ENCODE measurements around the gene MFAP3. TPM values are rescaled to one million over a fixed set of nuclear protein-coding genes. Genes with fewer than 3 reads are reported as not detected.

The MFAP3 gene
- total RNA-seq, 2 experiments from 2014 or later: 27.7 to 29.9 TPM

DNA sequence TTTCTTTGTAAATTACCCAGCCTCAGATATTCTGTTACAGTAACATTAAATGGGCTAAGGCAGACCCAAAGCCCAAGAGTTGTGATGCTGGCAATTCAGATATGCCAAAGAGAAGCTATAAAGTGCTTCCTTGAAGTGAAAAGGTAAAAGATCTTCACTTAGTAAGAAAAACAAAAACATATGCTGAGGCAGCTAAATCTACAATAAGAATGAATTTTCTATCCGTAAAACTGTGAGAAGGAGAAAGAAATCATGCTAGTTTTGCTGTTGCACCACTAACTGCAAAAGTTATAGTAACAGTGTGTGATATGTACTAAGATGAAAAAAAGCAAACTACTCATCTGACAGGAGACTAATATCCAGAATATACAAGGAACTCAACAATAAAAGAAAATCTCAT, 40.0 kb upstream of the MFAP3 start:
- no TSS peak for BruUV-seq (replicated peaks)
- no peaks in the 10 kb centered on the region for H3K79me2 ChIP-seq (ENCODE audit: insufficient read depth, low read depth, low read length)

DNA sequence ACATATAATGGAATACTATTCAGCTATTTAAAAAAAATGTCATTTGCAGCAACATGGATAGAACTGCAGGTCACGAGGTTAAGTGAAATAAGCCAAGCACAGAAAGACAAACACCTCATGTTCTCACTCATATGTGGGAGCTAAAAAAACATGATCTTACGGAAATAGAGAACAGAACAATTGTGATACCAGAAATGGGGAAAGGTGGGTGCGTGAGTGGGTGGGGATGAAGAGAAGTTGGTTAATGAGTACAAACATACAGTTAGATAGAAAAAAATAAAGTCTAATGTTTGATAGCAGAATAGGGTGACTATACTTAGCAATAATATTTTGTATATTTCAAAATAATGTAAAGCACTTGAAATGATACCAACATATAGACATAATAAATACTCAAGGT, 38.8 kb upstream of the MFAP3 start:
- intact Hi-C loops (cut with micrococcal nuclease; ENCODE audit: unreplicated experiment): no loop called here
- Histone ChIP-seq H3K4me1 (ENCODE audit: insufficient read depth, low read length, poor library complexity, severe bottlenecking) (no peaks in the 10 kb centered on the region), H3K27ac (ENCODE audit: low read depth, low read length, poor library complexity, severe bottlenecking) (no peak overlapping the region), H2AFZ (ENCODE audit: low read length) (no peak overlapping the region), H3K9me3 (ENCODE audit: low read length) (no peaks in the 10 kb centered on the region), H3K9me2 (ENCODE audit: insufficient read depth, low read length) (no peaks in the 10 kb centered on the region), H3K79me2 (ENCODE audit: insufficient read depth, low read depth, low read length) (no peaks in the 10 kb centered on the region), H3K4me3 (ENCODE audit: low read depth, low read length, poor library complexity, severe bottlenecking) (no peak overlapping the region), H4K20me1 (ENCODE audit: insufficient read depth, low read length) (no peaks in the 10 kb centered on the region), H3K4me2 (ENCODE audit: low read length) (no peak overlapping the region), H3K36me3 (ENCODE audit: insufficient read depth, low read length) (peaks cover 18% of the 10 kb centered on the region)
- TF ChIP-seq EZH2phosphoT487 (IDR thresholded peaks at IDR 0.05; ENCODE audit: borderline replicate concordance, low read depth, low read length): no peak
- TF ChIP-seq, protein P1, sequence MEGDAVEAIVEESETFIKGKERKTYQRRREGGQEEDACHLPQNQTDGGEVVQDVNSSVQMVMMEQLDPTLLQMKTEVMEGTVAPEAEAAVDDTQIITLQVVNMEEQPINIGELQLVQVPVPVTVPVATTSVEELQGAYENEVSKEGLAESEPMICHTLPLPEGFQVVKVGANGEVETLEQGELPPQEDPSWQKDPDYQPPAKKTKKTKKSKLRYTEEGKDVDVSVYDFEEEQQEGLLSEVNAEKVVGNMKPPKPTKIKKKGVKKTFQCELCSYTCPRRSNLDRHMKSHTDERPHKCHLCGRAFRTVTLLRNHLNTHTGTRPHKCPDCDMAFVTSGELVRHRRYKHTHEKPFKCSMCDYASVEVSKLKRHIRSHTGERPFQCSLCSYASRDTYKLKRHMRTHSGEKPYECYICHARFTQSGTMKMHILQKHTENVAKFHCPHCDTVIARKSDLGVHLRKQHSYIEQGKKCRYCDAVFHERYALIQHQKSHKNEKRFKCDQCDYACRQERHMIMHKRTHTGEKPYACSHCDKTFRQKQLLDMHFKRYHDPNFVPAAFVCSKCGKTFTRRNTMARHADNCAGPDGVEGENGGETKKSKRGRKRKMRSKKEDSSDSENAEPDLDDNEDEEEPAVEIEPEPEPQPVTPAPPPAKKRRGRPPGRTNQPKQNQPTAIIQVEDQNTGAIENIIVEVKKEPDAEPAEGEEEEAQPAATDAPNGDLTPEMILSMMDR (conservative IDR thresholded peaks at IDR 0.05; ENCODE audit: low read length): no peak
- CTCF ChIA-PET (ENCODE audit: unreplicated experiment): no interaction called here
- DNase-seq (ENCODE audit: low spot score): no peak
- BruUV-seq (replicated peaks): no TSS peak
- POLR2A ChIA-PET: no interaction called here

More for the DNA sequence above, 40.0 kb upstream of the MFAP3 start:
- Histone ChIP-seq H3K9me2 (ENCODE audit: insufficient read depth, low read length) (no peaks in the 10 kb centered on the region), H3K4me2 (ENCODE audit: low read length) (no peak overlapping the region), H3K9me3 (ENCODE audit: low read length) (no peaks in the 10 kb centered on the region), H3K36me3 (ENCODE audit: insufficient read depth, low read length) (peaks cover 26% of the 10 kb centered on the region), H3K4me1 (ENCODE audit: insufficient read depth, low read length, poor library complexity, severe bottlenecking) (no peaks in the 10 kb centered on the region), H4K20me1 (ENCODE audit: insufficient read depth, low read length) (no peaks in the 10 kb centered on the region), H3K27ac (ENCODE audit: low read depth, low read length, poor library complexity, severe bottlenecking) (no peak overlapping the region), H3K4me3 (ENCODE audit: low read depth, low read length, poor library complexity, severe bottlenecking) (no peak overlapping the region), H2AFZ (ENCODE audit: low read length) (no peak overlapping the region)
- CTCF ChIA-PET (ENCODE audit: unreplicated experiment): no interaction called here
- intact Hi-C loops (cut with micrococcal nuclease; ENCODE audit: unreplicated experiment): no loop called here
- no peak for DNase-seq (ENCODE audit: low spot score)
- POLR2A ChIA-PET: interaction anchor here (0.7 kb wide), 1 partner anchor 440 kb away, joined by 3 read pairs; no protein-coding TSS in a partner anchor
- no peak for TF ChIP-seq EZH2phosphoT487 (IDR thresholded peaks at IDR 0.05; ENCODE audit: borderline replicate concordance, low read depth, low read length)
- TF ChIP-seq, protein P1 (conservative IDR thresholded peaks at IDR 0.05; ENCODE audit: low read length): no peak

GRCh38 chr5:154000703-154001102, 38.1 kb upstream of the MFAP3 start:
- H4K20me1 ChIP-seq (ENCODE audit: insufficient read depth, low read length): no peaks in the 10 kb centered on the region
- CTCF ChIA-PET (ENCODE audit: unreplicated experiment): no interaction called here
- peaks cover 18% of the 10 kb centered on the region for H3K36me3 ChIP-seq (ENCODE audit: insufficient read depth, low read length)
- H3K9me2 ChIP-seq (ENCODE audit: insufficient read depth, low read length): no peaks in the 10 kb centered on the region
- BruUV-seq (replicated peaks): no TSS peak
- no peak for DNase-seq (ENCODE audit: low spot score)
- POLR2A ChIA-PET: no interaction called here
- TF ChIP-seq, protein P1 (conservative IDR thresholded peaks at IDR 0.05; ENCODE audit: low read length): no peak
- TF ChIP-seq EZH2phosphoT487 (IDR thresholded peaks at IDR 0.05; ENCODE audit: borderline replicate concordance, low read depth, low read length): no peak
- no peaks in the 10 kb centered on the region for H3K79me2 ChIP-seq (ENCODE audit: insufficient read depth, low read depth, low read length)
- H3K9me3 ChIP-seq (ENCODE audit: low read length): no peaks in the 10 kb centered on the region
- H3K4me2 ChIP-seq (ENCODE audit: low read length): no peak overlapping the region
- H3K27ac ChIP-seq (ENCODE audit: low read depth, low read length, poor library complexity, severe bottlenecking): no peak overlapping the region
- no peaks in the 10 kb centered on the region for H3K4me1 ChIP-seq (ENCODE audit: insufficient read depth, low read length, poor library complexity, severe bottlenecking)
- H3K4me3 ChIP-seq (ENCODE audit: low read depth, low read length, poor library complexity, severe bottlenecking): no peak overlapping the region
- no peak overlapping the region for H2AFZ ChIP-seq (ENCODE audit: low read length)
- intact Hi-C loops (cut with micrococcal nuclease; ENCODE audit: unreplicated experiment): no loop called here

All from OCI-LY7 (cell line).